NCI-H1436 treated with DMSO at 0.1 percent for 48 hours (cell line): ENCODE measurements around the gene SPAG16.

Experiments used
- DNase-seq: peaks from one replicate; lab custom pipeline; 2025; lab: John Stamatoyannopoulos, UW

The SPAG16 gene

DNA sequence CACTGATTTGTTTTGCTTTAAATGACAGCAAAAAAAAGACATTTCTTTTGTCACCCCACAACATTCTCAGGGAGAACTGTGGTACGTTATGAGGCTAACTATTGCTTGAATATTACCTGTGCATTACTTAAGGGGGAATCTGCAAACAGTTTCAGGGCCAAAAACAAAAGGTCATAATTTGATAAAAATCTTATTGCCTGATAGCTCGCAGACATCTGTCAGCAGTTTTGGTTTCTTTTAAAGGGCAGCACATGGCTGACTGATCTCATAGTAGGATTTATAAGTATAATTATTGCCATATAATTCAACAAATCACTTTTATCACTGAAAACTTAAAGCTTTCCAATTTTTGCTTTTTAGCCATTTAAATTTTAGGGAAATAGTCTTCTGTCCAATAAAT, 900.2 kb downstream of the SPAG16 start:
- no peak for DNase-seq

GRCh38 chr2:214185546-214185945, 901.3 kb downstream of the SPAG16 start:
- DNase-seq = no peak

DNA sequence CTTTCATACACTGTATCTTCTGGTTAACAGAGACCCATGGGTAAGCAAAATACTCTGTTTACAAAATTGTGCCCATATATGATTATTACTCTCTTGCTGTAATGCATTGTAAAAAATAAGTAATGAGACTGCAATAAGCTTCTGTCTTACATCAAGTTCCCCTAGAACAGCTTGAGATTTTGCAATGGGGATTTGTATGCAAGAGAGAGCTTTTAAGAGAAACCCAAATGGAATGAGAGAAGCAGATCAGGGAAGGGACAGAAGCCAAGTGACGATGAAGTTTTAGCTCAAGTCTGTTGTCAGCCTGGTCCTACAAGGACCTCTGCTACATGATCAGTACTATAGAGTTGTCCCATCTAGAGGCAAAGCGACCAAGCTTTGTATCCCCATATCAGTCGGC, 908.4 kb downstream of the SPAG16 start:
- no peak for DNase-seq

DNA sequence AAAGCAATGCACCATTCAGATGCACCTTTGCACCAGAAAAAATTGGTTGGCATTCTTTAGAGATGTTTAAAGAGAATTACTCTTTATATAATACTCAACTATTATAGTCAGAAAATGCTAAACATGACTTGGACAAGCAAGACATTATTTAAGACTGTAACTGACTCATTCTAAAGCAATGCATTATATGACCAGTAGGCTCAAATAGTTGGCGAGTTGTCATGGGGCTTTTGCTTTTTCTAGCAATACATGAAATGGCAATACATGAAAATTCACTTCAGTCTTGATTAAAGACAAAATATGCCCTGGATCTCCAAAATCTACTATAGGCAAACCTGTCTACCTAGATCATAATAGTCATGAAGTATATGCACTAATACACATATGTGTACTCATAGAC, 909.7 kb downstream of the SPAG16 start:
- no peak for DNase-seq

GRCh38 chr2:214196260-214196659, 912.0 kb downstream of the SPAG16 start:
- no peak for DNase-seq

DNA sequence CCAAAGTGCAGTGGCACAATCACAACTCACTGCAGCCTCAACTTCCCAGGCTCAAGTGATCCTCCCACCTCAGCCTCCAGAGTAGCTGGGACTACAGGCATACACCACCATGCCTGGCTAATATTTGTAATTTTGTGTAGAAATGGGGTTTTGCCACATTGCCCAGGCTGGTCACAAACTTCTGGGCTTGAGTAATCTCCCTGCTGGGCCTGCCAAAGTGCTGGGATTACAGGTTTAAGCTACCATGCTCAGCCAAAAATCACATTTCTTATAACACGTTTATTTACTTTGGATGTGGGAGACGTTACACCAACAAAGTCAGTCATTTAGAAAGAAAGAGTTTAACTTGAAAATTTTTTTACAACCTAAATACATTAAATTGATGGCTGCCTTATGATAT, 917.6 kb downstream of the SPAG16 start:
- DNase-seq = no peak

GRCh38 chr2:214203214-214203613, 919.0 kb downstream of the SPAG16 start:
- no peak for DNase-seq

DNA sequence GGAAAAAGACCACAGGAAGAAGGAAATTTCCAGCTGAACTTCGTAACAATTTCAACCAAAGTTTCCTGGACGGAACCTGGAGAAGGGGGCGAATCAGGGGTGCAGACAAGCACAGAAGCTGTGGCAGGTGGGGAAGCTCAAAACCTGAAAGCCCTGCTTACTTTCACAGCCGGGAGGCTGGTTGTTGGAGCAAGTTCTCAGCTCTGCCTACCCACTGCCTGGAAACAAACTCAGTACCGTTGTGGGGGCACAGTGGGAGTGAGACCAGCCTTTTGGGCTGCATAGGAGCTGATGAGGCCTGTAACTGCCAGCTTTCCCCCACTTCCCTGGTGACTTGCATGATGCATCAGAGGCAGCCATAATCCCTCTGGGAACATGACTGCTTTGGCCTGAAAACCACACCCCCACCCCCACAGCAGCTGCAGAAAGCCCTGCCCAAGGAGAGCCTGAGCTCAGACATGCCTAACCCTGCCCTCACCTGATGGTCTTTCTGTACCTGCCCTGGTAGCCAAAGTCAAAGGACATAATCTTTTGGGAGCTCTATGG, 919.6 kb downstream of the SPAG16 start:
- no peak for DNase-seq

DNA sequence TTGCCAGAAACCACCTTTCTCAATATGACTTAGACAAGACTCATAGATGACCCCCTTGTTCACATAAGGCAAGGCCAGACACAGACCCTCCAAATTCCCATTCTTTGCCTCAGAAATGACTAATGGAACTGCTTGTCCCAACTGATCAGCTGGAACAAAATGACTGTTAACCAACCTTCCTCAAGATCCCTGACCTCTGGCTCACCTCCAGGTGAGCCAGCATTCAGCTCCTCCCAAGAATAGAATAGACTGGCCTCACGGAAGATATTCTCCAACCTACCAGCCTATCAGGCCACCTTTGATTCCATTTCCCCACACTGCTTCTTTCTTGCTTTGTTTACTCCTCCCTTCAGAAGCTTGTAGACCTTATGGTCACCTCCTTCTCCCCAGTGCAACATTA, 930.8 kb downstream of the SPAG16 start:
- DNase-seq = no peak

GRCh38 chr2:214217136-214217535, 932.9 kb downstream of the SPAG16 start:
- DNase-seq = no peak

DNA sequence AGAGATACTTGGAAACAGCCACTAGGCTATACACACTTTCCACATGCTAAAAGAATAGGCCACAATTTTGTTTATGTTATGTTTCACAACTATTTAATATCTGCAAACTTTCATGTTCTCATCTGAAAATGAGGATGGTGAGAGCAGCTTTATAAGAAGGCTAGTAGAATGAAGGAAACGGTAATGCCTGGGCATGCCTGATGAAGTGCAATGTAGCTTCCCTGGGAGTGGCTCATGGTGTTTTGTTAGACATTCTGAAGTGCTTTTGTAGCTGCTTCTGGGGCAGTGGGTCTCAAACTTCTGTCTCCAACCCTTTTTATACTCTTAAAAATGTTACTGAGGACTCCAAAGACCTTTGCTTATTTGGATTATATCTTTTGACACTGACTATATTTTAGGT, 933.3 kb downstream of the SPAG16 start:
- DNase-seq = no peak

DNA sequence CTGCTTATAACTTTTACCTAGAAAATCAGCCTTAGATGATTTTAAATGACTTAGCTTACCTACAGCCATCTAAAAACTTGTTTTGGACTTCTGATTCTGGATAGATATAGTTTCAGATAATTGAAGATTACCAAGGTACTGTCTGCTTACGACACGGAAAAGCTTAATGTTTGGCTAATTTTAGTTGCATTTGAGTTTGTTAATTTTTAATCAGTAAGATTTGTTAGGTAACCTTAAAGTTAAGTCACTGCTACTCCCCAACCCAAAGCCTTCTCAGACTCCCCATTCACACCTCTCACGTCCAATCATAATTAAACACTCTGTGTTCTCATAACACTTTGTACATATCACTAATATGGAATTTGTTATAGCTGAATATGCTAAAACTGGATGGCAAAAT, 936.0 kb downstream of the SPAG16 start:
- DNase-seq = no peak

GRCh38 chr2:214226061-214226460, 941.8 kb downstream of the SPAG16 start:
- no peak for DNase-seq

DNA sequence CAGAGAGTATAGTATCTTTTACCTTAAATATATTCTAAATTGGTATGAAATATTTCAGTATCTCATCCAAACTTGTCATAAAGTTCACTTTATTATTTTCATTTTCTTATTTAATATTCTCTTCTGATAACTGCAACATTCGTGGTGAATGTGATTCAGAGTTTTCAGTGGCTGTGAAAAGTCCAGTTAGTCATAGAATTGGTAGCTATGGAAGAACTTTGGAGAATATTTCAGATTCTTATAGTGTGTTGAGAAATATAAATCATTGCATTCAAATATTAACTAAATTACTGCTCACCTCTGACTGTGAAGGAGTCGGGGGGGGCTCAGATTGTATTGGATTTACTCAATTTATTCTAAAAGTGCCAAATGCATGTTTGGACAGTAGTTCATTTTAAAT, 948.0 kb downstream of the SPAG16 start:
- DNase-seq = no peak

DNA sequence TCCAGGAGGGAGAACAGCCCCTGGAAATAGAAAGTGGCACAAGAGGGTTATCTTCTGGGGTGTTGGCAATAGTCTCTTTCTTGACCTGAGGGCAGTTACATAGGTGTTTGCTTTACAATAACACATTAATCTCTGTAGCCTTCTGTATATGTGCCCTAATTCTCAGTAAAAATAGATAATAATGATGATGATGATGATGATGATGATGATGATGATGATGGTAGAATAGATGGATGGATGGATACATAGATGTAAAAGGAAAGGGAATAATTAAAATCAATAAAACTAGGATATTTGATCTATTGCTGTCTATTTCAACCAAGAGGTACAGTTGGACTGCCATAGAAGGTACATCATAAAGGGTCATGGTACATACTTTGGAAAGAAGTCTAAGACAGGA, 948.9 kb downstream of the SPAG16 start:
- DNase-seq = no peak

- no peak for DNase-seq
Observed at GRCh38 chr2:214242797-214243196, 958.5 kb downstream of the SPAG16 start.

GRCh38 chr2:214244847-214245246, 960.6 kb downstream of the SPAG16 start:
- DNase-seq = no peak

GRCh38 chr2:214246417-214246816, 962.2 kb downstream of the SPAG16 start:
- DNase-seq = no peak

- no peak for DNase-seq
Observed at GRCh38 chr2:214247531-214247930, 963.3 kb downstream of the SPAG16 start.

GRCh38 chr2:214255046-214255445, 970.8 kb downstream of the SPAG16 start:
- DNase-seq = no peak

- DNase-seq = no peak
Observed at GRCh38 chr2:214261683-214262082, 977.4 kb downstream of the SPAG16 start.

- DNase-seq = no peak
Observed at GRCh38 chr2:214264171-214264570, 979.9 kb downstream of the SPAG16 start.

- no peak for DNase-seq
Observed at GRCh38 chr2:214265991-214266489, 981.8 kb downstream of the SPAG16 start.

DNA sequence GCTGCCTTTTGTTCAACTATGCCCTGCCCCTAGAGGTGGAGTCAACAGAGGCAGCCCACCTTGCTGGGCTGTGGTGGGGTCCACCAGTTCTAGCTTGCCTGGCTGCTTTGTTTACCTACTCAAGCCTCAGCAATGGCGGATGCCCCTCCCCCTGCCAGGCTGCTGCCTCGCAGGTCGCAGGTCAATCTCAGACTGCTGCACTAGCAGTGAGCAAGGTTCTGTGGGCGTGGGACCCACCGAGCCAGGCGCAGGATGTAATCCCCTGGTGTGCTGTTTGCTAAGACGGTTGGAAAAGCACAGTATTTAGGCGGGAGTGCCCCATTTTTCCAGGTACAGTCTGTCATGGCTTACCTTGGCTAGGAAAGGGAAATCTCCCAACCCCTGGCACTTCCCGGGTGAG, 993.6 kb downstream of the SPAG16 start:
- no peak for DNase-seq

DNA sequence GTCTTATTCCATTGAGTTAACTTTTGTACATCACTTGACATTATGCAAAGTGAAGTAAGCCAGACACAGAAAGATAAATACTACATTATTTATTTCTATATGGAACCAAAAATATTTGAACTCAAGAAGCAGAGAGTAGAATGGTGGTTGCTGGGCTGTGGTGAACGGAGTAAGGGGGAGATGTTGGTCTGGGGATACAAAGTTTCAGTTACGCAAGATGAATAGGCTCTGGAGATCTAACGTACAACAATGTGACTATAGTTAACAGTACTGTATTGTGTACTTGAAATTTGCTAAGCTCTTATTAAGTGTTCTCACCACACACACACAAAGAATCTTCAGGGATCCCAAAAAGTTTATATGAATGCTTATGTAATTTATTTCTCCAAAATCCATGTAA, 1001.7 kb downstream of the SPAG16 start:
- no peak for DNase-seq
